RWPE2 (cell line): Measurements from ENCODE around the gene CSF3.

Experiments
- ATAC-seq: fragments of 200-7000 bp; cut with Tn5 transposase; 3 replicates; pipeline ENCODE4 v1.9.1; 2021; ENCODE audit warnings: low read depth
- DNase-seq: peaks from one replicate; pipeline ENCODE4 v3.0.0-alpha.2; 2020; ENCODE audit warnings: low spot score
- H3K27ac ChIP-seq: fragments of 450-650 bp; 2 replicates; pipeline ENCODE4 v1.5.1; 2017; ENCODE audit warnings: mild to moderate bottlenecking; ENCODE audit not compliant: poor library complexity, severe bottlenecking
- H3K27me3 ChIP-seq: fragments of 250-450 bp; sonication (Bioruptor Pico); 2 replicates; pipeline ENCODE4 v1.5.1; 2021; ENCODE audit warnings: mild to moderate bottlenecking, moderate library complexity; ENCODE audit not compliant: insufficient read depth, poor library complexity, severe bottlenecking
- H3K36me3 ChIP-seq: fragments of 250-450 bp; sonication (Bioruptor Pico); 2 replicates; pipeline ENCODE4 v1.5.1; 2020; ENCODE audit warnings: low read depth, mild to moderate bottlenecking, moderate library complexity
- H3K4me1 ChIP-seq: fragments of 250-450 bp; sonication (Bioruptor Pico); 2 replicates; pipeline ENCODE4 v1.5.1; 2021; ENCODE audit warnings: mild to moderate bottlenecking, moderate library complexity; ENCODE audit not compliant: insufficient read depth, poor library complexity, severe bottlenecking
- H3K4me3 ChIP-seq: fragments of 250-450 bp; sonication (Bioruptor Pico); 2 replicates; pipeline ENCODE4 v1.5.1; 2021; ENCODE audit warnings: mild to moderate bottlenecking, moderate library complexity; ENCODE audit not compliant: severe bottlenecking
- H3K9me3 ChIP-seq: fragments of 250-450 bp; sonication (Bioruptor Pico); 2 replicates; pipeline ENCODE4 v1.5.1; 2021; ENCODE audit warnings: mild to moderate bottlenecking, moderate library complexity; ENCODE audit not compliant: severe bottlenecking
- CTCF ChIP-seq: fragments of 450-650 bp; IDR thresholded peaks from one replicate; pipeline ENCODE4 v1.5.1; 2017; ENCODE audit warnings: mild to moderate bottlenecking, moderate library complexity; ENCODE audit not compliant: poor library complexity, severe bottlenecking

CSF3 gene

GRCh38 chr17:40019140-40019991, 4.1 kb downstream of the CSF3 start:
- Histone ChIP-seq H3K9me3 (no peaks in the 10 kb centered on the region), H3K4me1 (peaks cover 71% of the 10 kb centered on the region), H3K4me3 (no peak overlapping the region), H3K36me3 (peaks cover 54% of the 10 kb centered on the region), H3K27ac (peak overlapping the region; percentile 93), H3K27me3 (no peaks in the 10 kb centered on the region)
- ATAC-seq = no peak
- DNase-seq = no peak
- TF ChIP-seq CTCF = no peak

GRCh38 chr17:40020146-40020545, 4.9 kb downstream of the CSF3 start:
- Histone ChIP-seq H3K27me3 (no peaks in the 10 kb centered on the region), H3K36me3 (peaks cover 61% of the 10 kb centered on the region), H3K4me1 (peaks cover 69% of the 10 kb centered on the region), H3K9me3 (no peaks in the 10 kb centered on the region), H3K27ac (peak overlapping the region; percentile 93), H3K4me3 (no peak overlapping the region)
- no peak for TF ChIP-seq CTCF
- DNase-seq (no peak), ATAC-seq (no peak)

DNA sequence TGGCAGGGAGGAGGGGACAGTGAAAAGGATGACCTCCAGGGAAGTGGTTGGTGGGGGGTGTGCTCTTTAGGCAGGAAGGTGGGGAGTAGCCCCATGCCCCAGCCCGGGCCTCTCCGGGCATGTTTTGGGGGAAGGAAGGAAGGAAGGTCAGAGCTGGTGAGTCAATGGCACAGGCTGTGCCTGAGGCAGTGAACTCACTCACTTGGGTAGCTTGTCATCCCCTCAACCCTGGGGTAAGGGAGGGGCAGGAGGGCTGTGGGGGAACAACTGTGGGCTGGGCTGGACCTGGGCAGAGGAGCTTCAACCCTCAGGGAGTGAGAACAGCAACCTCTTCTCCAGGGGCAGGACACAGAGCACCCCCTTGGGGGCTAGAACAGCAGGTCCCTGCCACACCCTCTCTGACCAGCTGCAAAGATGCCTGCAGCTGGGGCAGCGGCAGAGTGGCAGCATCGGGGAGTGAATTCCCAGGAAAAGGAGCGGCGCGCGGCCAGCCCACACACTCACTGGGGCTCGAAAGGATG, 6.3 kb downstream of the CSF3 start:
- ATAC-seq (peak; percentile 77), DNase-seq (peak; percentile 98)
- Histone ChIP-seq H3K27ac (peak overlapping the region; percentile 93), H3K9me3 (no peaks in the 10 kb centered on the region), H3K27me3 (no peaks in the 10 kb centered on the region), H3K36me3 (peaks cover 71% of the 10 kb centered on the region), H3K4me3 (peak overlapping the region; percentile 23), H3K4me1 (peaks cover 80% of the 10 kb centered on the region)
- peak; percentile 21 for TF ChIP-seq CTCF

GRCh38 chr17:40022497-40022896, 7.3 kb downstream of the CSF3 start:
- Histone ChIP-seq H3K4me3 (peak overlapping the region; percentile 23), H3K9me3 (no peaks in the 10 kb centered on the region), H3K27me3 (no peaks in the 10 kb centered on the region), H3K4me1 (peaks cover 85% of the 10 kb centered on the region), H3K36me3 (peaks cover 71% of the 10 kb centered on the region), H3K27ac (peak overlapping the region; percentile 93)
- ATAC-seq = no peak
- no peak for TF ChIP-seq CTCF
- DNase-seq = no peak
